ENCODE results near the gene SLC25A2.
"Not testable (repeated sequence)": the region's sequence is repeated elsewhere in the genome, so short reads cannot be mapped to it uniquely, and the experiment has no call there.

Gene SLC25A2

GRCh38 chr5:141303756-141304155, at the start of gene SLC25A2:
SLC25A2 (minus strand) TSS chr5:141304049; CDS start chr5:141303865, 184 bp downstream.
- Histone ChIP-seq H3K36me3 (ENCODE audit: low read length) (no peaks in the 10 kb centered on the region), H3K9me2 (replicated peaks; ENCODE audit: insufficient read depth, low read length) (no peaks in the 10 kb centered on the region), H3K27me3 (ENCODE audit: low read length) (no peaks in the 10 kb centered on the region), H3K9ac (ENCODE audit: low read length) (no peak within 1 kb of the TSS), H2AFZ (ENCODE audit: low read depth, low read length, severe bottlenecking) (no peak within 1 kb of the TSS), H4K20me1 (ENCODE audit: low read depth, low read length) (no peaks in the 10 kb centered on the region), H3K79me2 (ENCODE audit: insufficient read depth, low read length) (no peaks in the 10 kb centered on the region), H3K27ac (ENCODE audit: low read depth, low read length) (no peak within 1 kb of the TSS), H3K9me3 (ENCODE audit: insufficient read depth, low read length) (no peaks in the 10 kb centered on the region; the same call in 1 of the 2 replicates), H3F3A (ENCODE audit: insufficient read depth) (no peaks in the 10 kb centered on the region), H3K4me2 (ENCODE audit: low read depth, low read length, poor library complexity, severe bottlenecking) (no peak within 1 kb of the TSS), H3K4me3 (ENCODE audit: insufficient read depth, low read length, poor library complexity, severe bottlenecking) (no peak within 1 kb of the TSS)
- TF ChIP-seq CTCF (IDR thresholded peaks at IDR 0.05; ENCODE audit: insufficient read depth, low read length, poor library complexity, severe bottlenecking) (no peak), EZH2phosphoT487 (conservative IDR thresholded peaks at IDR 0.05; ENCODE audit: low read length) (no peak)

DNA sequence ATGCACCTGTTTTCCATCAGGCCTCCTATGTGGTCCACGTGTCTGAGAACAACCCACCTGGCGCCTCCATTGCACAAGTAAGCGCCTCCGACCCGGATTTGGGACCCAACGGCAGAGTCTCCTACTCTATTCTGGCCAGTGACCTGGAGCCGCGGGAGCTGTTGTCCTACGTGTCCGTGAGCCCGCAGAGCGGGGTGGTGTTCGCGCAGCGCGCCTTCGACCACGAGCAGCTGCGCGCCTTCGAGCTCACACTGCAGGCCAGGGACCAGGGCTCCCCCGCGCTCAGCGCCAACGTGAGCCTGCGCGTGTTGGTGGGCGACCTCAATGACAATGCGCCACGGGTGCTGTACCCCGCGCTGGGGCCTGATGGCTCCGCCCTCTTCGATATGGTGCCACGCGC, 47.7 kb upstream of the SLC25A2 start:
- Histone ChIP-seq H4K20me1 (ENCODE audit: low read depth, low read length) (no peaks in the 10 kb centered on the region), H3K9me3 (ENCODE audit: insufficient read depth, low read length) (no peaks in the 10 kb centered on the region), H3K27ac (ENCODE audit: low read depth, low read length) (no peak overlapping the region), H3K9ac (ENCODE audit: low read length) (no peak overlapping the region), H2AFZ (ENCODE audit: low read depth, low read length, severe bottlenecking) (no peak overlapping the region), H3K36me3 (ENCODE audit: low read length) (no peaks in the 10 kb centered on the region), H3K4me2 (ENCODE audit: low read depth, low read length, poor library complexity, severe bottlenecking) (no peak overlapping the region), H3K27me3 (ENCODE audit: low read length) (no peaks in the 10 kb centered on the region), H3K4me3 (ENCODE audit: insufficient read depth, low read length, poor library complexity, severe bottlenecking) (no peak overlapping the region), H3F3A (ENCODE audit: insufficient read depth) (0 out of 2 replicates have a peak, but pooled peaks cover 5% of the 10 kb centered on the region), H3K79me2 (ENCODE audit: insufficient read depth, low read length) (no peaks in the 10 kb centered on the region), H3K9me2 (replicated peaks; ENCODE audit: insufficient read depth, low read length) (no peaks in the 10 kb centered on the region)
- TF ChIP-seq CTCF (IDR thresholded peaks at IDR 0.05; ENCODE audit: insufficient read depth, low read length, poor library complexity, severe bottlenecking), result no peak
- no peak for TF ChIP-seq EZH2phosphoT487 (conservative IDR thresholded peaks at IDR 0.05; ENCODE audit: low read length)

- Histone ChIP-seq H3K9me3 (ENCODE audit: insufficient read depth, low read length) (no peaks in the 10 kb centered on the region), H3K27ac (ENCODE audit: low read depth, low read length) (no peak within 1 kb of the TSS), H2AFZ (ENCODE audit: low read depth, low read length, severe bottlenecking) (peak within 1 kb of the TSS; percentile 69), H3K9ac (ENCODE audit: low read length) (peak within 1 kb of the TSS; percentile 30; the same call in 1 of the 2 replicates), H3K4me3 (ENCODE audit: insufficient read depth, low read length, poor library complexity, severe bottlenecking) (peak within 1 kb of the TSS; percentile 38), H3K27me3 (ENCODE audit: low read length) (no peaks in the 10 kb centered on the region), H4K20me1 (ENCODE audit: low read depth, low read length) (no peaks in the 10 kb centered on the region), H3F3A (ENCODE audit: insufficient read depth) (0 out of 2 replicates have a peak, but pooled peaks cover 5% of the 10 kb centered on the region), H3K9me2 (replicated peaks; ENCODE audit: insufficient read depth, low read length) (no peaks in the 10 kb centered on the region), H3K4me2 (ENCODE audit: low read depth, low read length, poor library complexity, severe bottlenecking) (peak within 1 kb of the TSS; percentile 46), H3K36me3 (ENCODE audit: low read length) (no peaks in the 10 kb centered on the region), H3K79me2 (ENCODE audit: insufficient read depth, low read length) (no peaks in the 10 kb centered on the region)
- TF ChIP-seq CTCF (IDR thresholded peaks at IDR 0.05; ENCODE audit: insufficient read depth, low read length, poor library complexity, severe bottlenecking), result peak; percentile 46
- TF ChIP-seq EZH2phosphoT487 (conservative IDR thresholded peaks at IDR 0.05; ENCODE audit: low read length), result no peak
Measured at GRCh38 chr5:141349917-141350619, 46.2 kb upstream of the SLC25A2 start, which contains the start of gene PCDHGB1. PCDHGB1 (plus strand) TSS chr5:141350099; CDS start chr5:141350261, 162 bp downstream.

GRCh38 chr5:141346017-141346416, 42.2 kb upstream of the SLC25A2 start:
- H3K4me2 ChIP-seq (ENCODE audit: low read depth, low read length, poor library complexity, severe bottlenecking); H3K79me2 ChIP-seq (ENCODE audit: insufficient read depth, low read length); H3F3A ChIP-seq (ENCODE audit: insufficient read depth); H3K27me3 ChIP-seq (ENCODE audit: low read length); H3K36me3 ChIP-seq (ENCODE audit: low read length); H3K27ac ChIP-seq (ENCODE audit: low read depth, low read length); H3K9ac ChIP-seq (ENCODE audit: low read length); H3K9me3 ChIP-seq (ENCODE audit: insufficient read depth, low read length); H4K20me1 ChIP-seq (ENCODE audit: low read depth, low read length); H3K9me2 ChIP-seq (replicated peaks; ENCODE audit: insufficient read depth, low read length); H2AFZ ChIP-seq (ENCODE audit: low read depth, low read length, severe bottlenecking); H3K4me3 ChIP-seq (ENCODE audit: insufficient read depth, low read length, poor library complexity, severe bottlenecking): not testable (repeated sequence)

Data from SU-DHL-6 (cell line).